NB4 (cell line): ENCODE results near the gene FSTL4.

Experiments
- POLR2A ChIP-seq: IDR thresholded peaks from 2 replicates; pipeline ENCODE4 v1.6.1; 2011; ENCODE audit warnings: mild to moderate bottlenecking; ENCODE audit not compliant: insufficient read length; ENCODE audit errors: extremely low read depth
- TF ChIP-seq, protein P1 (sequence below): IDR thresholded peaks from one replicate; pipeline ENCODE4 v1.5.1; 2012; ENCODE audit warnings: low read depth, low read length

DNA sequence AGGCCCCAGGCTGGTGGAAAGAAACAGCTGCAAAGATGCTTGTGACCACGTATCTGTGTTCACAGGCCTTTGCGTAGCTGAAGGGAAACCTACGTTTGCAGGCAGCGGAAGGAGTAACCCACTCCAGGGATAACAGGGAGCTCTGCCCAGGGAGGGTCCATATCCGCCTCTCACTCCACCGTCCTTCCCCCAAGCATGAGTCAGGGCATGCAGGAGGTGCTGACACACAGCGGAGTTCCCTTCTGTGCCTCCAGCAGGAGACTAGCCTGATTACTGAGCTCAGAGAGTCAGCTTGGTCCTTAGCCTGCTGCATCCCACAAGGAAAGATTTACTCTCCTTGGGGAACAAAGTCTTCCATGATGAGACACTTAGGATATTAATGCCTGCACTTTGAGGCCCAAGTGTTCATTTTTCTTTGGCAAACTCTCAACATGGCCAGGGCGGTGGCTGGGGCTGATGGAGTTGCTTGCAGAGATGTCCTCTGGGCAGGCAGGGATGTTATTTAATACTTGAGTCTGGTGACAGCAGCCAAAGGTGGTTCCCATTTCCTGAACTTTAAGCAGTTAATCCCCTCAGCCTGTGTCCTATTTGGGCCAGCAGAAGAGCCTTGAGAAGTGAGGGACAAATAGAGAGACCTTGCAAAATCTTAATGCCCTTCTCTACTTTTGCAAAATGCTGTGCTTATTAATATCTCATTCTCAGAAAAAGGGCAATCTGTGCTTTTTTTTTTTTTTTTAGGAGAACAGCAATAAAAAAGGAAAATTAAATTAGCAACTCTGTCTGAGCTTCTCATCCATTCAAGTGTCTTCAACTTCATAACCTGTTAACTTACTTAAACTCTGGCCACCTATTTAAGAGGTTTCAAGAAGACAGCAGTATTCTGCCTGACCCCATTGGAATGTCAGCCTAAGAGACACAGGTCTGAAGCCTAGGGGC lies 338.4 kb downstream of the FSTL4 start:
- TF ChIP-seq, protein P1, sequence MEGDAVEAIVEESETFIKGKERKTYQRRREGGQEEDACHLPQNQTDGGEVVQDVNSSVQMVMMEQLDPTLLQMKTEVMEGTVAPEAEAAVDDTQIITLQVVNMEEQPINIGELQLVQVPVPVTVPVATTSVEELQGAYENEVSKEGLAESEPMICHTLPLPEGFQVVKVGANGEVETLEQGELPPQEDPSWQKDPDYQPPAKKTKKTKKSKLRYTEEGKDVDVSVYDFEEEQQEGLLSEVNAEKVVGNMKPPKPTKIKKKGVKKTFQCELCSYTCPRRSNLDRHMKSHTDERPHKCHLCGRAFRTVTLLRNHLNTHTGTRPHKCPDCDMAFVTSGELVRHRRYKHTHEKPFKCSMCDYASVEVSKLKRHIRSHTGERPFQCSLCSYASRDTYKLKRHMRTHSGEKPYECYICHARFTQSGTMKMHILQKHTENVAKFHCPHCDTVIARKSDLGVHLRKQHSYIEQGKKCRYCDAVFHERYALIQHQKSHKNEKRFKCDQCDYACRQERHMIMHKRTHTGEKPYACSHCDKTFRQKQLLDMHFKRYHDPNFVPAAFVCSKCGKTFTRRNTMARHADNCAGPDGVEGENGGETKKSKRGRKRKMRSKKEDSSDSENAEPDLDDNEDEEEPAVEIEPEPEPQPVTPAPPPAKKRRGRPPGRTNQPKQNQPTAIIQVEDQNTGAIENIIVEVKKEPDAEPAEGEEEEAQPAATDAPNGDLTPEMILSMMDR: no peak
- no peak for TF ChIP-seq POLR2A
